ENCODE results near the gene CFHR2. TPM values are rescaled to one million over a fixed set of nuclear protein-coding genes. Genes with fewer than 3 reads are reported as not detected.

CFHR2 gene
- polyA plus RNA-seq, 10 donors, result 0.10 TPM; not detected in 9

GRCh38 chr1:197001828-197002227, 58.3 kb downstream of the CFHR2 start:
- DNase-seq, result no peak

GRCh38 chr1:197003132-197003531, 59.6 kb downstream of the CFHR2 start:
- DNase-seq, result no peak

- DNase-seq, result no peak
Observed at GRCh38 chr1:197008861-197009260, 65.3 kb downstream of the CFHR2 start.

Other genes with a start within 250 kb of the CFHR2 start
- 1 to 10 TPM in 9 of 10 donors, under 1 TPM in 1; 0.83 to 2.8 (median 1.5) TPM for gene CFHR3, start 168.9 kb upstream of the CFHR2 start, polyA plus RNA-seq (ENCODE audit: insufficient read length in 10 of 10)
- 1 to 10 TPM in 1 of 10 donors, under 1 TPM in 6, not detected in 3; 0.30 to 1.3 (median 0.36) TPM for gene CFHR1, start 124.0 kb upstream of the CFHR2 start, polyA plus RNA-seq (ENCODE audit: insufficient read length in 10 of 10)
- gene CFHR4, start 55.7 kb upstream of the CFHR2 start, polyA plus RNA-seq (ENCODE audit: insufficient read length in 10 of 10), result not detected
- not detected for gene CFHR5, start 33.8 kb downstream of the CFHR2 start, polyA plus RNA-seq (ENCODE audit: insufficient read length in 10 of 10)
- gene F13B, start 123.5 kb downstream of the CFHR2 start, polyA plus RNA-seq (ENCODE audit: insufficient read length in 10 of 10), result under 1 TPM in 1 of 10 donors, not detected in 9; 0.13 TPM
- gene ASPM, start 202.9 kb downstream of the CFHR2 start, polyA plus RNA-seq (ENCODE audit: insufficient read length in 10 of 10), result 10 to 100 TPM in 8 of 10 donors, 1 to 10 TPM in 2; 8.3 to 20.5 (median 12.5) TPM